ENCODE data around the gene MICAL1.

DNA sequence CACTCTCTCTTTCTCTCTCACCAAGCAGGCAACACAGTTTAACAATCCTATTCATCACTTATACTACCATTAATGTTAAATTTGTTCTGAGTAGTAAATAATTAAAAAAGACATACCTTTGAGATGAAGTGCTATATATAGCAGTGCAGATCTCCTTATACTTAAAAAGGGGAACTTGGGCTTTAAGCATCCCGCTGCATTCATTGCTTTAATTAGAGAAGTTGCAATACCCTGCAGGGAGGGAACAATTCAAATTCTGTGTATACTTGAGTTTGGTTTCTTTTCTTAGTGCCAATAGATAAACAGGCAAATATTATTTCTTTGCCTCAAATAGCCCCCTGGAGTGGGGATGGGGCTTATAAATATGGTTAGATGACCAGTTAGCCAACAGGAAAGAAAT lies 38.3 kb upstream of the MICAL1 start:
- no peak for TF ChIP-seq CTCF (IDR thresholded peaks at IDR 0.05)
- no peak for TF ChIP-seq POLR2A (IDR thresholded peaks at IDR 0.05)
- TF ChIP-seq EP300 (IDR thresholded peaks at IDR 0.05): no peak

Data from tibial nerve (tissue), 4 donors.